Transverse colon (tissue), 4 donors: ENCODE data around the gene ZFP1.

ENCODE experiments used
- CTCF ChIP-seq, 5 experiments: fragments of 200-600 bp in 3 of 5; fragments of 450-650 bp in 2 of 5; sonication (generic) in 3 of 5; IDR thresholded peaks; 1 replicate in 2 of 5; 2 replicates in 3 of 5; pipeline ENCODE4 v1.5.1; 2016 to 2017; ENCODE audit warnings: antibody characterized with exemption in 5 of 5, inconsistent platforms in 3 of 5, mild to moderate bottlenecking in 2 of 5, moderate library complexity in 1 of 5
- EP300 ChIP-seq: sonication (generic); formaldehyde crosslinking; IDR thresholded peaks from one replicate; pipeline ENCODE4 v1.6.1; 2017; ENCODE audit warnings: antibody characterized with exemption, low read depth
- POLR2A ChIP-seq: fragments of 450-650 bp; IDR thresholded peaks from one replicate; pipeline ENCODE4 v1.6.1; 2016; ENCODE audit warnings: antibody characterized with exemption, mild to moderate bottlenecking, moderate library complexity
- POLR2AphosphoS5 ChIP-seq, 3 donors: sonication (generic); formaldehyde crosslinking; IDR thresholded peaks; one replicate each; pipeline ENCODE4 v1.6.1; 2016; ENCODE audit warnings: antibody characterized with exemption in 3 of 3

GRCh38 chr16:75109732-75110243 lies 38.5 kb upstream of the ZFP1 start:
- no peak for TF ChIP-seq EP300
- TF ChIP-seq CTCF (IDR thresholded peaks at IDR 0.05): peak in 4 of 5 experiments; percentile 11 to 45 (median 14)
- no peak for TF ChIP-seq POLR2A
- TF ChIP-seq POLR2AphosphoS5 (IDR thresholded peaks at IDR 0.05): peak in 2 of 3 donors; percentile 48 to 60
